ENCODE data around the gene PLCG1.

The PLCG1 gene

GRCh38 chr20:41182296-41183212 is 45.2 kb downstream of the PLCG1 start:
- no peak for DNase-seq

GRCh38 chr20:41183391-41183790 is 46.0 kb downstream of the PLCG1 start:
- DNase-seq = no peak

GRCh38 chr20:41183831-41184230 is 46.5 kb downstream of the PLCG1 start:
- no peak for DNase-seq

- no peak for DNase-seq
These were observed 47.8 kb downstream of the PLCG1 start for GRCh38 chr20:41185013-41185757.

DNA sequence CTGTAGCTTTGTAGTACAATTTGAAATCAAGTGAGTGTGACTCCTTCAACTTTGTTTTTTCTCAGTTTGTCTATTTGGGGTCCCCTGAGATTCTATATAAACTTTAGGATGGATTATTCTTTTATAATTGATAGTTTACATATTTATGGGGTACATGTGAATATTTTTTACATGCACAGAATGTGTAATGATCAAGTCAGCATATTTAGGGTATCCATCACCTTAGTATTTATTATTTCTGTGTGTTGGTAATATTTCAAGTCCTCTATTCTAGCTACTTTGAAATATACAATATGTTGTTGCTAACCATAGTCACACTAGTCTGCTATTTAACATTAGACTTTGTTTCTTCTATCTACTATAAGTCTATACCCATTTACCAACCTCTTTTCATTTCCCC is 50.3 kb downstream of the PLCG1 start:
- no peak for DNase-seq

GRCh38 chr20:41191562-41192500 is 54.5 kb downstream of the PLCG1 start:
- DNase-seq = no peak

GRCh38 chr20:41192575-41192974 is 55.2 kb downstream of the PLCG1 start:
- DNase-seq = no peak

GRCh38 chr20:41196653-41197225 is 59.4 kb downstream of the PLCG1 start:
- no peak for DNase-seq

- no peak for DNase-seq
These were observed 61.1 kb downstream of the PLCG1 start for GRCh38 chr20:41198443-41198842.

DNA sequence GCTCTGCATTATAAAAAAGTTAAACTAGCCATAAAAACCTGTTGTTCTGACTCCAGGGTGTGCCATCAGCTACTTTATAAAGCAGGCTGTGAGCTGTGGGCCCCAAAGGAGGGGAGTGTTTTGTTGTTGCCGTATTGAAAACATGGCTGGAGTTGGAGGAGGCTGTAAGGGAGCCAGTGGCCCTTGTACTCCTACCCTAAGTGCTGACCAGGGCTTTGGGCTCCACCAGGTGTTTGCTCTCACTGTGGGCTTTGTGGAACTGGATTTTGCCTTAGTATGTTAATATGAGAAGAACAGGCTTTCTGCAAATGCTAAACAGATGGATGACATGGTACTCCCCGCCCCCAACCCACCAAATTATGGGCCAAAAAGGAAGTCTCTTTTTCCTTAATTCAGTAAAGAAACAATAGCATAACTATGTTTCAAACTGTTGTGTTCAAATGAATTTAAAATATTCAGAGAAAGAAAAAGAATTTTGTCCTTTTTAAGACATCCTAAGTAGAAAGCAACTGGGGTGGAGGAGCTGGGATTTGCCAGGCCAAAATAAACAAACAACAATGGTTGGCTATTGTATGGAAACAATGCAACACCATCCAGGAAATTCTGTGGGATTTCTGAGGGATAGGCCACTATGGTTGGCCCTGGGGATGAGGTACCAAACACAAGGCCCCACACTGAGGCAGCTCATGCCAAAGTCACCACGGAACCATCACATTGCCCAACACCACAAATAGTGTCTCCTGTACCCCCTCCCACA is 63.3 kb downstream of the PLCG1 start:
- no peak for DNase-seq

- no peak for DNase-seq
These were observed 64.4 kb downstream of the PLCG1 start for GRCh38 chr20:41201760-41202159.

- no peak for DNase-seq
These were observed 65.1 kb downstream of the PLCG1 start for GRCh38 chr20:41202426-41202825.

DNA sequence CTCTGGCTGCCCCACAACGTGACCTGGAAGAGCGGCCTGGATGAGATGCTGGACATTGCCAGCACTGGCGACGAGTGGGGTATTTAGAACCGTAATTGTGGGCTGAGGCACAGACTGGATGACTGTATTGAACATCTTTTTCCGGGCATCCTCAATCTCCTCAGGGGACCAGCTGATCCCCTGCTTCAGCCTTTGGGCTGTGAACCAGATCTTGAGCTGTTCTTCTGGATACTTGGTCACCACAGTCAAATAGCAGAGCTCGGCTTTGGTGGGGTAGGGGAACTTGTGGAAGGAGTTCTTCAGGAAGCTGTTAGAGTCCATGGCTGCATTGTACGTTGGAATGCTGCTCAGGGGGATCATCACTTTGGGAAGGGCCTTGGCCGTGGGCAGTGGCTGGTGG is 66.3 kb downstream of the PLCG1 start:
- DNase-seq = no peak

DNA sequence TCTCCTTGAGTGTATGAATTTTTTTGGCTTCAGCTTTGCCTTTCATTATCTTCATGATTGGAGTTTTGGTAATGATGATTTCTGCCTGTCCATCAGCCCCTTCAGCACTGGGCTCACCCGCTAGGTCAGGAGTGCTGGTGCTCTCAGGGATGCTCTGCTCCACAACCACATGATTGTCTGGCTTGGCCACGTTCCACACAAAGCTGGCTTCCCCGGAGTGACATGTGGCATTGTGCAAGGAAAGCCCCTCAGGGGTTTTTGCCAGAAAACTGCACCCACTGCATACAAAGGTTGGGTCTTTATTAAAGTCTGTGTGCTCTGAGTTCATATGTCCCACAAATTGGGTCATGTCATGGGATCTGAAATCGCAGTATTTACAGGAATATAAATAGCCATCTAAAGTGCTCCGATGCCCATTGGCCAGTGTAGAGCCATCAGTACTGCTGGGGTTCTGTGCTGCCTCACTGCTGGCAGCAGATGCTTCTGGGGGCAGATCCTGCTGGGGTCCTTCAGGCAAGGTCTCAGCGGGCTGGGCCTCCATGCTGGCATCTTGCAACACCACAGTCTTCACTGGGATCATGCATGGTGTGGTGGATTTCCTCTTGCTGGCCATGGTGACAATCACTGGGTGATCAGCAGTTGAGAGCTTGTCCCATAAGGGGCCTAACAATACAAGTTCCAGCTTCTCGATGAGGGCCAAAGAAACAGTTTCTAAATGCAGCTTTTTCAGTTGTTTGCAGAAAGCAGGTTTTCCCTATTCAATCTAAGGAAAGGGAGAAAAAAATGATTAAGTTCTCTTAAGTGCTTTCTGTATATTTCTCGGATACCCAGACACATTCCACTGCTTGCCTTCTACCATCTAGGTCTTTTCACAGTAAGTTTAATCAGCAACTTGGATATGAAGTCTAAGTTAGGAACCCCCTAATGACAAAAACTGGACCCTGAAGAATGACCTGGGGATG is 67.2 kb downstream of the PLCG1 start:
- DNase-seq = no peak

- DNase-seq = no peak
These were observed 68.0 kb downstream of the PLCG1 start for GRCh38 chr20:41205313-41205712.

GRCh38 chr20:41213150-41213820 is 75.9 kb downstream of the PLCG1 start:
- DNase-seq = peak; percentile 14

GRCh38 chr20:41214202-41214601 is 76.9 kb downstream of the PLCG1 start:
- DNase-seq = no peak

- DNase-seq = no peak
These were observed 77.3 kb downstream of the PLCG1 start for GRCh38 chr20:41214666-41215065.

DNA sequence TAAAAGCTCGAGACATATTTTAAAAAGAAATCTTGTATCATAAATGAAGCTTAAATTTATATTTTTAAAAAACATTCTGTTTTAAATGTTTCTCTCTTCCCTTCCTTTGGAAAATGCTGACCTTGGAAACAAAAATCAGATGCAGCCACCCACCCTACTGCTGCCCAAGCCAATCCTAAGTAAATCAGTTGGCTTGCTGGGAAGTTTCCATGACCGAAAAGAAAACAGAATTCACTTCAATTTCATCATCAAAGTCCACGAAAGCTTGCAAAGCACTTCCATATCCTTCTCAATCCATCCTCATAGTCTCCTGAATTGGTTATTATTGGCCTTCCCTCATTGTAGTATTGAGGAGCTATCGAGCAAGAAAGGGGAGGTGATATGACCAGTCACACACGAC is 80.1 kb downstream of the PLCG1 start:
- no peak for DNase-seq

DNA sequence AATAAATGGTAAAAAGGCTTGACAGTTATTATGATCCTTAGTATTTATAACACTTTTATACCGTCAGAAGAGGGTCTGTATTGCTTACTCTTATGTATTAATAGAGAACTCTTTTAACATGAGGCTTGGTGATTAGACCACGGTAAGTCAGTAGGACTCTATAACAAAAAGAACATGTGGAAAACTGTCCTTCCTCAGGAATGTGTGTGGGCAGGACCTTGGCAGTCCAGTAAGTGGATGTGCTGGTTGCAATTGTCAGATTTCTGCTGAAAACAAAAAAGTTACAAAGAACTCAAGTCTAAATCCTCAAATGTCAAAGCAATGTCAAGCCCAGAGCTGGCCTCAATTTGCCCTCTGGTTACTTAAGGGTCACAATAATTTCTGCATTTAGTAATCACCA is 81.1 kb downstream of the PLCG1 start:
- DNase-seq = no peak

All from NCI-H446 treated with DMSO at 0.1 percent for 48 hours (cell line).